ENCODE data around the gene HIP1. TPM values are rescaled to one million over a fixed set of nuclear protein-coding genes. Genes with fewer than 3 reads are reported as not detected.
"Not testable (repeated sequence)": the region's sequence is repeated elsewhere in the genome, so short reads cannot be mapped to it uniquely, and the experiment has no call there.

The HIP1 gene
- polyA plus RNA-seq, 3 donors = 4.3 to 14.8 (median 5.3) TPM

GRCh38 chr7:75608451-75609122 lies 130.2 kb downstream of the HIP1 start:
- Histone ChIP-seq H3K4me1 (ENCODE audit: control insufficient read depth in 1 of 2, insufficient read depth in 2 of 2, low read length in 2 of 2) (peaks cover 42 to 52% of the 10 kb centered on the region in 2 donors), H3K4me2 (replicated peaks; ENCODE audit: extremely low read depth, low read length, poor library complexity, severe bottlenecking) (no peak overlapping the region), H2AFZ (ENCODE audit: insufficient read depth, low read depth, low read length, poor library complexity, severe bottlenecking) (no peak overlapping the region), H3K79me2 (ENCODE audit: insufficient read depth, low read length) (peaks cover 4% of the 10 kb centered on the region), H3K9ac (ENCODE audit: insufficient read depth, low read length, poor library complexity, severe bottlenecking) (no peak overlapping the region), H3K27me3 (ENCODE audit: control insufficient read depth in 2 of 2, insufficient read depth in 2 of 2, low read length in 2 of 2) (no peaks in the 10 kb centered on the region), H3K4me3 (replicated peaks in 1 of 3; ENCODE audit: low read depth in 2 of 3, low read length in 3 of 3) (no peak overlapping the region), H3K9me3 (replicated peaks in 1 of 2; ENCODE audit: control insufficient read depth in 1 of 2, insufficient read depth in 1 of 2, low read length in 2 of 2) (no peaks in the 10 kb centered on the region), H4K20me1 (ENCODE audit: insufficient read depth, low read length) (peaks cover under 1% of the 10 kb centered on the region), H3K27ac (ENCODE audit: low read depth in 1 of 2, low read length in 2 of 2) (no peak overlapping the region), H3K36me3 (replicated peaks in 1 of 2; ENCODE audit: control insufficient read depth in 1 of 2, insufficient read depth in 2 of 2, low read length in 2 of 2) (no peaks in the 10 kb centered on the region)
- H3K27ac Mint-ChIP-seq = peak overlapping the region in 2 of 7 donors; percentile 30 to 39
- WGBS (ENCODE audit: insufficient coverage) = 81% methylated on average over 7 of the region's 8 CpGs
- no peak for TF ChIP-seq CTCF (IDR thresholded peaks at IDR 0.05)
- no peak for DNase-seq
- H3K36me3 Mint-ChIP-seq = peaks cover 8 to 25% of the 10 kb centered on the region in 2 donors
- H3K9me3 Mint-ChIP-seq = peaks cover 0 to 2% (median 0%) of the 10 kb centered on the region in 7 donors
- peaks cover 58% of the 10 kb centered on the region for H3K4me1 Mint-ChIP-seq
- intact Hi-C loops (cut with micrococcal nuclease) = loop anchor here (5.0 kb wide), 1 partner anchor 34 kb away; no protein-coding TSS in a partner anchor
- H3K27me3 Mint-ChIP-seq (ENCODE audit: low read depth in 3 of 3) = no peaks in the 10 kb centered on the region
- no peak overlapping the region for H3K4me3 Mint-ChIP-seq

GRCh38 chr7:75604408-75604807 lies 134.3 kb downstream of the HIP1 start:
- intact Hi-C loops (cut with micrococcal nuclease) = no loop called here
- no peak overlapping the region for H2AFZ ChIP-seq (ENCODE audit: insufficient read depth, low read depth, low read length, poor library complexity, severe bottlenecking)
- 0% methylated on average over 2 of the region's 3 CpGs for WGBS (ENCODE audit: insufficient coverage)
- H3K4me2 ChIP-seq (replicated peaks; ENCODE audit: extremely low read depth, low read length, poor library complexity, severe bottlenecking) = peak overlapping the region; percentile 29
- H3K4me1 ChIP-seq (ENCODE audit: control insufficient read depth in 1 of 2, insufficient read depth in 2 of 2, low read length in 2 of 2) = peaks cover 32 to 41% of the 10 kb centered on the region in 2 donors
- no peaks in the 10 kb centered on the region for H3K27me3 ChIP-seq (ENCODE audit: control insufficient read depth in 2 of 2, insufficient read depth in 2 of 2, low read length in 2 of 2)
- Mint-ChIP-seq H3K9me3 (peaks cover 0 to 2% (median 0%) of the 10 kb centered on the region in 7 donors), H3K36me3 (peaks cover 8 to 20% of the 10 kb centered on the region in 2 donors), H3K27ac (peak overlapping the region; percentile 55 to 89 (median 82)), H3K4me1 (peaks cover 44% of the 10 kb centered on the region), H3K4me3 (peak overlapping the region in 1 of 2 donors; percentile 64), H3K27me3 (ENCODE audit: low read depth in 3 of 3) (peaks cover 0 to 3% (median 0%) of the 10 kb centered on the region in 3 donors)
- peaks cover 5% of the 10 kb centered on the region for H4K20me1 ChIP-seq (ENCODE audit: insufficient read depth, low read length)
- TF ChIP-seq CTCF (IDR thresholded peaks at IDR 0.05) = no peak
- DNase-seq = peak in 2 of 3 donors; percentile 44 to 46
- peak overlapping the region in 1 of 2 donors; percentile 73 for H3K27ac ChIP-seq (ENCODE audit: low read depth in 1 of 2, low read length in 2 of 2)
- H3K36me3 ChIP-seq (replicated peaks in 1 of 2; ENCODE audit: control insufficient read depth in 1 of 2, insufficient read depth in 2 of 2, low read length in 2 of 2) = no peaks in the 10 kb centered on the region
- no peak overlapping the region for H3K9ac ChIP-seq (ENCODE audit: insufficient read depth, low read length, poor library complexity, severe bottlenecking)
- H3K4me3 ChIP-seq (replicated peaks in 1 of 3; ENCODE audit: low read depth in 2 of 3, low read length in 3 of 3) = peak overlapping the region in 1 of 3 experiments; percentile 25
- no peaks in the 10 kb centered on the region for H3K79me2 ChIP-seq (ENCODE audit: insufficient read depth, low read length)
- H3K9me3 ChIP-seq (replicated peaks in 1 of 2; ENCODE audit: control insufficient read depth in 1 of 2, insufficient read depth in 1 of 2, low read length in 2 of 2) = no peaks in the 10 kb centered on the region

GRCh38 chr7:75602831-75603230 lies 135.9 kb downstream of the HIP1 start:
- H3K9me3 Mint-ChIP-seq; intact Hi-C loops (cut with micrococcal nuclease); H3K27me3 Mint-ChIP-seq (ENCODE audit: low read depth in 3 of 3); DNase-seq; H3K4me2 ChIP-seq (replicated peaks; ENCODE audit: extremely low read depth, low read length, poor library complexity, severe bottlenecking); H3K79me2 ChIP-seq (ENCODE audit: insufficient read depth, low read length); H3K9ac ChIP-seq (ENCODE audit: insufficient read depth, low read length, poor library complexity, severe bottlenecking); H3K27ac Mint-ChIP-seq; H2AFZ ChIP-seq (ENCODE audit: insufficient read depth, low read depth, low read length, poor library complexity, severe bottlenecking); H3K4me3 ChIP-seq (replicated peaks in 1 of 3; ENCODE audit: low read depth in 2 of 3, low read length in 3 of 3); H3K27ac ChIP-seq (ENCODE audit: low read depth in 1 of 2, low read length in 2 of 2); H3K9me3 ChIP-seq (replicated peaks in 1 of 2; ENCODE audit: control insufficient read depth in 1 of 2, insufficient read depth in 1 of 2, low read length in 2 of 2); H4K20me1 ChIP-seq (ENCODE audit: insufficient read depth, low read length); H3K4me3 Mint-ChIP-seq; H3K27me3 ChIP-seq (ENCODE audit: control insufficient read depth in 2 of 2, insufficient read depth in 2 of 2, low read length in 2 of 2): not testable (repeated sequence)
- H3K4me1 Mint-ChIP-seq = peaks cover 33% of the 10 kb centered on the region
- WGBS (ENCODE audit: insufficient coverage) = 100% methylated on average over 3 of the region's 9 CpGs
- peaks cover 3 to 14% of the 10 kb centered on the region in 2 donors for H3K36me3 ChIP-seq (replicated peaks in 1 of 2; ENCODE audit: control insufficient read depth in 1 of 2, insufficient read depth in 2 of 2, low read length in 2 of 2)
- H3K4me1 ChIP-seq (ENCODE audit: control insufficient read depth in 1 of 2, insufficient read depth in 2 of 2, low read length in 2 of 2) = peaks cover 26 to 32% of the 10 kb centered on the region in 2 donors
- H3K36me3 Mint-ChIP-seq = peaks cover 14 to 31% of the 10 kb centered on the region in 2 donors
